K562 treated with DMSO at 1 percent for 12 hours (cell line): Measurements from ENCODE around the gene C5orf34. TPM values are rescaled to one million over a fixed set of nuclear protein-coding genes. Genes with fewer than 3 reads are reported as not detected.

Source experiments
- total RNA-seq: library from RNA; unstranded; fragments of 300-600 nt; gene quantifications from 2 replicates; pipeline ENCODE4 v1.2.3, GENCODE V29; 2022; ENCODE audit not compliant: insufficient read depth

Gene C5orf34
- total RNA-seq: 2.8 and 11.4 TPM in 2 replicates

GRCh38 chr5:43514816-43515677, at the start of gene C5orf34:
TSS of gene C5orf34 (minus strand) at chr5:43515148. CDS start at chr5:43509339, 5,809 bp downstream.

DNA sequence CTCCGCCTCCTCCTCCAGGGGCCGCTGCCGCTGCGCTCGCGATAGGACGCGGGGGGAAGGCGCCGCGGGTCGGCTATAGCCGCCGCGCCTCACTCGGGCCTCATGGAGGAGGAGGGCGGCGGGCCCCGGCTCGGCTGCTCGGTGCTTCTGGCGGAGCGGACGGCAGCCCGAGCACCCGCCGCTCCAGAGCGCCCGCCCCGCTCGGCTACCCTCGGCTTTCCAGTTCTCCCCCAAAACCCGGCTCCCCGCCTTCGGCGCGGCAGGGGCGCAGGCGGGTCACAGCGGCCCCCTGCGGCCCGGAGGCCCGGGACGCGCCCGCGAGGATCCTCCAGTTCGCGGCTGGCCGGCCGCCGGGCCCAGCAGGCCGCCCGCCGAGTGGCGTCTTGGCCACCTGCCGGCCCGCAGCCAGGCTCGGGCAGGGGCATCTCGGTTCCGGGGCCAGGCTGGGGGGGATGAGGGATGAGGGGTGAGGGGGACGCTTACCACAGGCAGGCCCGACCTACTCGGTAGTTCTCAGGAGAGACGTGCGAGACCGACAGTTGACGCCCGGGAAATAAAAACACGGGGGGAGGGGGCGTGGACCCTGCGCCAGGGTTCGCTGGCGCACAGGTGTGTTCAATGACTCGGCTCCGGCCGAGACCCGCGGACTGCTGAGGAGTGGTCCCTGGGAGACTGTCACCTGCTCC, 42.1 kb upstream of the C5orf34 start, which contains the start of gene PAIP1:
PAIP1 (minus strand) TSS at position 221 of the 686 bp plus-strand sequence. CDS start 231 bp downstream, outside the sequence.

GRCh38 chr5:43483298-43484105, 31.4 kb downstream of the C5orf34 start, which contains the start of gene TMEM267:
TSS of gene TMEM267 (minus strand) at chr5:43483865. CDS start at chr5:43453969, 29,896 bp downstream.

Other genes with a start within 250 kb of the C5orf34 start
- gene HMGCS1, start 201.7 kb downstream of the C5orf34 start, total RNA-seq: 9.1 and 27.1 TPM in 2 replicates
- not detected in 2 replicates for gene CCL28, start 102.8 kb downstream of the C5orf34 start, total RNA-seq
- 4.8 and 10.0 TPM in 2 replicates for gene TMEM267, start 31.3 kb downstream of the C5orf34 start, total RNA-seq
- 51.3 and 91.6 TPM in 2 replicates for gene PAIP1, start 41.9 kb upstream of the C5orf34 start, total RNA-seq
- 9.4 and 40.6 TPM in 2 replicates for gene NNT, start 88.0 kb upstream of the C5orf34 start, total RNA-seq